Gastrocnemius medialis (tissue), 4 donors: ENCODE data around the gene NET1.
"Not testable (repeated sequence)": the region's sequence is repeated elsewhere in the genome, so short reads cannot be mapped to it uniquely, and the experiment has no call there.

ENCODE experiments used
- POLR2A ChIP-seq, 2 donors: fragments of 450-650 bp; IDR thresholded peaks; one replicate each; pipeline ENCODE4 v1.6.1; 2017; ENCODE audit warnings: antibody characterized with exemption in 2 of 2, mild to moderate bottlenecking in 2 of 2, moderate library complexity in 2 of 2
- TF ChIP-seq, protein P1 (sequence below), 5 experiments: fragments of 450-650 bp in 3 of 5; fragments of 200-600 bp in 2 of 5; sonication (generic) in 2 of 5; IDR thresholded peaks in 4 of 5; conservative IDR thresholded peaks in 1 of 5; 1 replicate in 4 of 5; 2 replicates in 1 of 5; pipeline ENCODE4 v1.5.1; 2016 to 2019; ENCODE audit warnings: antibody characterized with exemption in 5 of 5, mild to moderate bottlenecking in 3 of 5, moderate library complexity in 3 of 5

DNA sequence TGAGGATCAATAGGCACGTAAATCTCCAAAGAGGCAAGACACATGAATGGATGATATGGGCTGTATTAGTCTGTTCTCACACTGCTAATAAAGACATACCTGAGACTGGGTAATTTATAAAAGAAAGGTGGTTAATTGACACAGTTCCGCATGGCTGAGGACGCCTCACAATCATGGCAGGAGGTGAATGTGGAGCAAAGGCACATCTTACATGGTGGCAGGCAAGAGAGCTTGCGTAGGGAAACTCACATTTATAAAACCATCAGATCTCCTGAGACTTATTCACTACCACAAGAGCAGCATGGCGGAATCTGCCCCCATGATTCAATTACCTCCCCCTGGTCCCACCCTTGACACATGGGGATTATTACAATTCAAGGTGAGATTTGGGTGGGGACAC, 33.2 kb upstream of the NET1 start:
- not testable (repeated sequence) for TF ChIP-seq POLR2A (IDR thresholded peaks at IDR 0.05)
- TF ChIP-seq, protein P1, sequence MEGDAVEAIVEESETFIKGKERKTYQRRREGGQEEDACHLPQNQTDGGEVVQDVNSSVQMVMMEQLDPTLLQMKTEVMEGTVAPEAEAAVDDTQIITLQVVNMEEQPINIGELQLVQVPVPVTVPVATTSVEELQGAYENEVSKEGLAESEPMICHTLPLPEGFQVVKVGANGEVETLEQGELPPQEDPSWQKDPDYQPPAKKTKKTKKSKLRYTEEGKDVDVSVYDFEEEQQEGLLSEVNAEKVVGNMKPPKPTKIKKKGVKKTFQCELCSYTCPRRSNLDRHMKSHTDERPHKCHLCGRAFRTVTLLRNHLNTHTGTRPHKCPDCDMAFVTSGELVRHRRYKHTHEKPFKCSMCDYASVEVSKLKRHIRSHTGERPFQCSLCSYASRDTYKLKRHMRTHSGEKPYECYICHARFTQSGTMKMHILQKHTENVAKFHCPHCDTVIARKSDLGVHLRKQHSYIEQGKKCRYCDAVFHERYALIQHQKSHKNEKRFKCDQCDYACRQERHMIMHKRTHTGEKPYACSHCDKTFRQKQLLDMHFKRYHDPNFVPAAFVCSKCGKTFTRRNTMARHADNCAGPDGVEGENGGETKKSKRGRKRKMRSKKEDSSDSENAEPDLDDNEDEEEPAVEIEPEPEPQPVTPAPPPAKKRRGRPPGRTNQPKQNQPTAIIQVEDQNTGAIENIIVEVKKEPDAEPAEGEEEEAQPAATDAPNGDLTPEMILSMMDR (IDR thresholded peaks at IDR 0.05 in 4 of 5, conservative IDR thresholded peaks at IDR 0.05 in 1 of 5): not testable (repeated sequence)
